K562 (cell line): ENCODE results near the gene IL17REL. TPM values are rescaled to one million over a fixed set of nuclear protein-coding genes. Genes with fewer than 3 reads are reported as not detected.

Experiments used
- CREM ChIP-seq: IDR thresholded peaks from 2 replicates; pipeline ENCODE4 v1.6.1; 2014; ENCODE audit warnings: antibody characterized with exemption, low read depth
- CTCFL ChIP-seq: IDR thresholded peaks from 2 replicates; pipeline ENCODE4 v1.6.1; 2011; ENCODE audit warnings: borderline replicate concordance, low read depth, mild to moderate bottlenecking, moderate library complexity, low read length; ENCODE audit not compliant: insufficient read depth, poor library complexity, severe bottlenecking
- HLTF ChIP-seq: fragments of 450-650 bp; IDR thresholded peaks from 2 replicates; pipeline ENCODE4 v1.6.1; 2016
- KLF16 ChIP-seq: IDR thresholded peaks from 2 replicates; pipeline ENCODE4 v1.6.1; 2016; ENCODE audit warnings: antibody characterized with exemption
- NBN ChIP-seq: fragments of 450-650 bp; IDR thresholded peaks from 2 replicates; pipeline ENCODE4 v1.6.1; 2016; ENCODE audit warnings: low read depth, mild to moderate bottlenecking
- NFIC ChIP-seq: fragments of 450-650 bp; IDR thresholded peaks from 2 replicates; pipeline ENCODE4 v1.6.1; 2017; ENCODE audit warnings: mild to moderate bottlenecking, inconsistent platforms
- PREB ChIP-seq: sonication (generic); formaldehyde crosslinking; IDR thresholded peaks from 2 replicates; pipeline ENCODE4 v1.8.1; 2023; ENCODE audit warnings: mild to moderate bottlenecking, missing genetic modification reagents
- PRPF4 ChIP-seq: fragments of 200-400 bp; formaldehyde crosslinking; IDR thresholded peaks from one replicate; pipeline ENCODE4 v1.6.1; 2017; ENCODE audit warnings: low read length, low read depth, mild to moderate bottlenecking; ENCODE audit not compliant: insufficient read depth, poor library complexity, severe bottlenecking
- RREB1 ChIP-seq: fragments of 250-450 bp; sonication (Bioruptor Pico); IDR thresholded peaks from 2 replicates; pipeline ENCODE4 v1.4.0; 2020
- XRCC4 ChIP-seq: IDR thresholded peaks from one replicate; pipeline ENCODE4 v1.6.1; 2011; ENCODE audit not compliant: insufficient read depth, insufficient read length; ENCODE audit errors: extremely low read depth
- ZFP1 ChIP-seq: fragments of 450-650 bp; formaldehyde crosslinking; IDR thresholded peaks from 2 replicates; pipeline ENCODE4 v1.4.0; 2020; ENCODE audit warnings: mild to moderate bottlenecking, mixed read lengths
- ZNF512 ChIP-seq: IDR thresholded peaks from 2 replicates; pipeline ENCODE4 v1.6.1; 2016; ENCODE audit warnings: missing genetic modification characterization, missing compliant biosample characterization
- polyA plus RNA-seq, 8 experiments: library from polyadenylated mRNA; depleted of rRNA in 4 of 8; stranded (reverse) in 5 of 8; unstranded in 3 of 8; fragments of >200 nt; fragmentation: Nextera tagmentation in 2 of 8; fragmentation: Illumina TruSeq in 1 of 8; extraction: Ambion mirVana in 2 of 8; extraction: Trizol in 1 of 8; gene quantifications; 2 replicates each; pipeline versions ENCODE4 v1.2.1 to v1.2.3, GENCODE V29; 2011 to 2014; ENCODE audit warnings: inconsistent platforms in 1 of 8, missing spikeins in 1 of 8
- total RNA-seq, 7 experiments: library from RNA; depleted of rRNA in 6 of 7; stranded (reverse); fragments of >200 nt in 6 of 7; fragmentation: Illumina TruSeq in 2 of 7; extraction: Trizol in 2 of 7; gene quantifications; 2 replicates each; pipeline versions ENCODE4 v1.2.1 to v1.2.3, GENCODE V29; 2011 to 2021; ENCODE audit warnings: low replicate concordance in 1 of 7

Gene IL17REL
- total and polyA plus RNA-seq, 9 of the 15 experiments (the other 6 are each of a cell fraction or from before 2014, with no cell fraction given), result 0.05 to 0.42 (median 0.11) TPM; not detected in 4

- TF ChIP-seq CTCFL (no peak), NFIC (peak; percentile 31), ZNF512 (tag) (no peak), ZFP1 (no peak), NBN (peak; percentile 88), KLF16 (peak; percentile 20; the same call in 1 of the 2 replicates), PRPF4 (no peak), HLTF (no peak), XRCC4 (no peak), PREB (no peak), CREM (peak; percentile 97), RREB1 (CRISPR knock-in tag) (no peak; the same call in 1 of the 2 replicates)
Observed at GRCh38 chr22:49970528-49971231, 41.9 kb downstream of the IL17REL start (continued).
